ENCODE data around the gene HCN3.

DNA sequence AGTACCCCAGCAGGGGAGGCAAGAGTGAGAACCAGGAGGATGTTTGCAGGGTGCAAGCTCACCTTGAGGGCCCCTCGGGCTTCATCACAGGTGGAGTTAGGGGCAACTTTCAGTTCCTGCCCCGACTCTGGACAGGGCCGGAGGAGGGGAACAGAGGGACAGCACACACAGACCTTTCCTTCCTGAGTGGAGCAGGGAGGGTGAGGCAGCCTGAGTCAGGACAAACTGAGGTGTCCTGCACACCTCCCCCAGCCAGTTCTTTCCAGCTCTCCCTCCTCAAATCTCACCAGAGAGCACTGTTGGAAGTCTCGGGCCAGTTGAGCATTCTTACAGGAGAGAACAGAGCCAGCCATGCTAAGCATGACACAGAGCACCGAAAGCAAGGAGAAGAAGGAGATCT, 23.5 kb upstream of the HCN3 start:
- no peak for TF ChIP-seq POLR2A (IDR thresholded peaks at IDR 0.05)
- TF ChIP-seq CTCF (IDR thresholded peaks at IDR 0.05 in 4 of 5, conservative IDR thresholded peaks at IDR 0.05 in 1 of 5): no peak
